Right cardiac atrium (tissue), 5 donors: ENCODE results near the gene CCDC57. TPM values are rescaled to one million over a fixed set of nuclear protein-coding genes. Genes with fewer than 3 reads are reported as not detected.

Experiments used
- ATAC-seq, 2 donors: fragments of 200-7000 bp; cut with Tn5 transposase; one replicate each; pipeline versions ENCODE4 v1.8.0 to v1.9.1; 2020; ENCODE audit warnings: moderate library complexity in 2 of 2, mild to moderate bottlenecking in 1 of 2
- DNase-seq, 3 donors: peaks; one replicate each; pipeline ENCODE4 v3.0.0-alpha.2; 2020
- H3K27ac ChIP-seq: one replicate; pipeline ENCODE4 v1.5.1; 2013; ENCODE audit warnings: mild to moderate bottlenecking, low read length, control low read depth, moderate library complexity
- H3K27me3 ChIP-seq: one replicate; pipeline ENCODE4 v1.6.1; 2013; ENCODE audit not compliant: control insufficient read depth, insufficient read depth
- H3K4me1 ChIP-seq: one replicate; pipeline ENCODE4 v1.6.1; 2013; ENCODE audit warnings: low read length; ENCODE audit not compliant: control insufficient read depth, insufficient read depth
- H3K4me3 ChIP-seq: one replicate; pipeline ENCODE4 v1.5.1; 2013; ENCODE audit warnings: low read length, control low read depth
- H3K9me3 ChIP-seq: one replicate; pipeline ENCODE4 v1.6.1; 2013; ENCODE audit warnings: low read length; ENCODE audit not compliant: control insufficient read depth
- WGBS: extraction: QIAGEN DNeasy Blood & Tissue Kit; methylation state at CpG from one replicate; pipeline ENCODE4 v1.1.7; 2013; 5-methylcytosine and 5-hydroxymethylcytosine counted together
- intact Hi-C, 4 donors: fragments of 100-400 bp; cut with DNase I; formaldehyde crosslinking; loops; one replicate each; pipeline versions ENCODE4 v1.11.0 to v1.14.0; 2022 to 2023
- polyA plus RNA-seq: library from polyadenylated mRNA; stranded (reverse); fragments of 200-250 nt; gene quantifications from one replicate; pipeline ENCODE4 v1.2.3, GENCODE V29; 2013
- total RNA-seq, 4 donors: library from RNA; stranded (reverse); fragmentation: NEBNext Ultra II Directional; extraction: Animal tissue kit (Norgen Biotek cat#: 25700); gene quantifications; one replicate each; pipeline ENCODE4 v1.2.1, GENCODE V29; 2021
- donor health status: healthy with polysubstance abuse.
- donor health status: DM: no; HTN: yes; CAD: no.
- donor health status: DM: no; HTN: no; CAD: no.
- donor health status: DM: no; HTN: yes; CAD: no; lungs with severe emphysema.
- donor health status: DM: yes; HTN: yes; CAD: no.

Gene CCDC57
- total and polyA plus RNA-seq, 5 donors = 12.1 to 17.3 (median 16.2) TPM

DNA sequence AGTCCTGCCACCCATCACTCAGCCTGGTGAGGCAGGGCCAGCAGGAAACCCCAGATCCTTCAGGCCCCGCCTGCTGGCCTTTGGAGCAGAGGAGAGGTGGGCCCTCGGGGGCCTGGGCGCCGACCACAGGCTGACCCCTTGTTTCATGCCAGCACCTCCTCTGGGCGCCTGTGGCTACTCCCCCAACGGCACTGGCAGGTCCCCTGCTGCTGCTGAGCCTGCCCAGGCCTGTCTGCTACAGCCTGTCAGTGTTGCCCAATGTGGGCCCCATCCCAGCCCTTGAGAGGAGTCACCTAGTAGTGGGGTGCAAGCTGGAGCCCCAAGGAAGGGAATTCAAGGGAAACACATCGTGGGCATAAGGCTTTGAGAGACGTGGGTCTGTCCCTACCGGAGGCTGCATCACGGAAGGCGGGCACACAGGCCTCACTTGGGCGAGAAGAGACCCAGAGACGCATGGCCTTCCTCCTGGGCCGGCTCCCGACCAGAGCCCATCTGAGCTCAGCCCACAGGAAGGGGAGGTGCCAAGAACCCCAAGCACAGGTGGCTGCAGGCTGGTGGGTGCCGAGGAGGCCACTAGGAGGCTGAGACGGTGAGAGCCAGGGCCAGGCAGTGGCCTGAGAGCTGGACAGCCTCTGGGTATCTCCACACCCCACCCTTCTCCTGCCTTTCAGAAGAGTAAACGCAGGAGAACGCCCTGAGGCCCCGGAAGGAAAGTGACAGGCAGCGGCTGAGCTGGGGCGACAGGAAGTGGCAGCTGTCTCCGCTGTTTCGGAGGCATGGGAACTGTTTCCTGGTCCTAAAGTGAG is 106.6 kb downstream of the CCDC57 start:
- H3K4me3 ChIP-seq = no peak overlapping the region
- no peaks in the 10 kb centered on the region for H3K9me3 ChIP-seq
- H3K4me1 ChIP-seq = no peaks in the 10 kb centered on the region
- H3K27me3 ChIP-seq = no peaks in the 10 kb centered on the region
- peak overlapping the region; percentile 37 for H3K27ac ChIP-seq
- intact Hi-C loops = no loop called here
- 29% methylated on average over 24 of the region's 24 CpGs for WGBS
- peak in 2 of 3 donors; percentile 49 to 61 for DNase-seq
- peak; percentile 36 to 48 for ATAC-seq

DNA sequence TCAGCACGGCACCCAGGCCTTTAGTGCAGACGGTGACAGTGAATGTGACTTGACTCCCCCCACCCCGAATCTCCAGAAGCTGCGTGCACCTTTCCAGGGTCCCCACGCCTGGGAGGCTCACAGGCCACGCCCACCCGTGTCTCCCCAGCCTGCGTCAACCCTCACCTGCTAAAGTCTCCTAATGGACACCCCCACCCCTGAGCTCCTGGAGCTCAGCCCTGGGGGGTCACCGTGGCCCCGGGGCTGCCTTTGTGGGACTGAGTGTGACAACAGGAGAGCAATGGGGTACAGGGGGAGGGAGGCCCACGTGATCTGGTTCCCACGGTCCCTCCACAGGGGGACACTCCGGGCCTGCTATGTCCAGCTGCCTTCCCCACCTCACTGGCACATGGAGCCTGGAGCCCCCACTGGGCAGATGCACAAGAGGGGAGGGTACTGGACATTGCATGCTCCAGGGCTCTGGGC is 107.2 kb downstream of the CCDC57 start:
- WGBS = 88% methylated on average over 13 of the region's 13 CpGs

DNA sequence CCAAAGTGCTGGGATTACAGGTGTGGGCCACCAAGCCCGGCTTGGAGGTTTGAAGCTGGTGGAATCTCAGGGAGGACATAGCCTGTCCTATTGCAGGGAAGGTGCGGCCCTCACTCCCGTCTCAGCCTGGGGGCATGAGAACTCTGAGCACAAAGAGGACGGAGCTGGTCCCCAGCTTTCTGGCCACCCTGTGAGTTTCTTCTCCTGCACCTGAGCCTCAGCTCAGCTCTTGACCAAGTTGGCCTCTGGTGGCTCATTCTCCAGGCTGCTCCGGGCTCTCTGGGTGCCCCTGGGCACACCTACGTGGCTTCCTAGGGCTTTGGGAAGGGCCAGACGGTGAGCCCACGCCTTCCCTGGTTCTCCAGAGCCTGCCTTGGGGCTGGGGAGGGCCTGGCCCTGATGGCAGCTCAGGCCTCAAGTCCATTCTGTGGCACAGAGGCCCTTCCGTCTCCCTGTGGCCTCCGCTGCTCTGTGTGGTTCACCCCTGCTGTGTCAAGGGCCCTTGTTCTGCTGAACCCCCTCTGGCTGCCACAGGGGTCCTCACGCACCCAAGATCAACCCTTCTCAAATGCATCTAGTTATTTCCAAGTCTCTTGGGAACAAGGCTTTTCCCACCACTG is 107.7 kb downstream of the CCDC57 start:
- DNase-seq (peak in 2 of 3 donors; percentile 41 to 47), ATAC-seq (no peak)
- no peaks in the 10 kb centered on the region for H3K9me3 ChIP-seq
- no peak overlapping the region for H3K4me3 ChIP-seq
- intact Hi-C loops = no loop called here
- H3K27me3 ChIP-seq = no peaks in the 10 kb centered on the region
- no peaks in the 10 kb centered on the region for H3K4me1 ChIP-seq
- no peak overlapping the region for H3K27ac ChIP-seq
- 96% methylated on average over 11 of the region's 11 CpGs for WGBS

More for the DNA sequence above, 107.2 kb downstream of the CCDC57 start:
- intact Hi-C loops = no loop called here
- Histone ChIP-seq H3K9me3 (no peaks in the 10 kb centered on the region), H3K27me3 (no peaks in the 10 kb centered on the region), H3K27ac (no peak overlapping the region), H3K4me1 (no peaks in the 10 kb centered on the region), H3K4me3 (no peak overlapping the region)
- ATAC-seq (no peak), DNase-seq (peak in 2 of 3 donors; percentile 40 to 61)

DNA sequence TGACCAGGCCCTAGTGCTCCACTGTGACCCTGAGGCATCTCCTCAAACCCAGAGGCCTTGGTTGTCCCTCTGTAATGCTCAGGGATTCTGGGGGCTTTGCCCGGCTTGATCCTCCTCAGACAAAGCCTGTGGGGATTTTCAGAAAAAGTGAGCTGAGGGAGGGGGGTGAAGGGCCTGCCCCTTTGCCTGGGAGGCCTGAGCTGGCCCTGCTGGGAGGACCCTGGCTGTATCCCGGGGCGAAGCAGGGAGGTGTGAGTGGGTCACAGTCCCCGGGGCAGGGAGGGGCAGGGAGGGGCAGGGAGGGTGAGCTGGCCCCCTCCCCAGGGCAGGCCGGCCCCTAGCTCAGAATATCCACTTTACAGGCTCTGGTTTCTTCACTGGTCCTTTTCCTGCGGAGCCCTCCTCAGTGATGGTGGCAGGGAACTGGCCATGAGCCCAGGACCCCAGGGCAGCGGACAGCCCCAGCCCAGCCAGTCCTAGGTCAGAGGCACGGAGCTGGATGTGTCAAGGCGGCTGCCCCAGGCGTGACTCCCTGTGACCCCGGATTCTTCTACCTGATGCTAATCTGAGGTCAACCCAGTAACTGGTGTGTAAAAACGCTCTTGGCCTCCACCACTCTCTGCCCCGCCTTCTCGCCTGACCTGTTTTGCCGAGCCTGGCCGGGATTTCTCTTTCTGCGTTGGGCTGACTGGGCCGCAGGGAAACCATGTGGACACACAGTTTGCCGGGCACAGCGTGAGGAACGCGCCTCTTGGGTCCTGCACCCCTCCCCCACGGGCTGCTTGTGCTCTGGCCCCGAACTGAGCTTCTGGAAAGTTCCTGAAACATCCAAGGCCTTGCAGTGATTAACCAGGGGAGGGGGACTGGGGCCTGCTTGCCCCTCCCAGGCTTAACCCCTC is 108.8 kb downstream of the CCDC57 start:
- Histone ChIP-seq H3K4me1 (no peaks in the 10 kb centered on the region), H3K9me3 (no peaks in the 10 kb centered on the region), H3K4me3 (no peak overlapping the region), H3K27me3 (no peaks in the 10 kb centered on the region), H3K27ac (peak overlapping the region; percentile 3)
- ATAC-seq (peak; percentile 21 to 22), DNase-seq (peak; percentile 74 to 91 (median 88))
- intact Hi-C loops = no loop called here
- WGBS = 36% methylated on average over 24 of the region's 24 CpGs

DNA sequence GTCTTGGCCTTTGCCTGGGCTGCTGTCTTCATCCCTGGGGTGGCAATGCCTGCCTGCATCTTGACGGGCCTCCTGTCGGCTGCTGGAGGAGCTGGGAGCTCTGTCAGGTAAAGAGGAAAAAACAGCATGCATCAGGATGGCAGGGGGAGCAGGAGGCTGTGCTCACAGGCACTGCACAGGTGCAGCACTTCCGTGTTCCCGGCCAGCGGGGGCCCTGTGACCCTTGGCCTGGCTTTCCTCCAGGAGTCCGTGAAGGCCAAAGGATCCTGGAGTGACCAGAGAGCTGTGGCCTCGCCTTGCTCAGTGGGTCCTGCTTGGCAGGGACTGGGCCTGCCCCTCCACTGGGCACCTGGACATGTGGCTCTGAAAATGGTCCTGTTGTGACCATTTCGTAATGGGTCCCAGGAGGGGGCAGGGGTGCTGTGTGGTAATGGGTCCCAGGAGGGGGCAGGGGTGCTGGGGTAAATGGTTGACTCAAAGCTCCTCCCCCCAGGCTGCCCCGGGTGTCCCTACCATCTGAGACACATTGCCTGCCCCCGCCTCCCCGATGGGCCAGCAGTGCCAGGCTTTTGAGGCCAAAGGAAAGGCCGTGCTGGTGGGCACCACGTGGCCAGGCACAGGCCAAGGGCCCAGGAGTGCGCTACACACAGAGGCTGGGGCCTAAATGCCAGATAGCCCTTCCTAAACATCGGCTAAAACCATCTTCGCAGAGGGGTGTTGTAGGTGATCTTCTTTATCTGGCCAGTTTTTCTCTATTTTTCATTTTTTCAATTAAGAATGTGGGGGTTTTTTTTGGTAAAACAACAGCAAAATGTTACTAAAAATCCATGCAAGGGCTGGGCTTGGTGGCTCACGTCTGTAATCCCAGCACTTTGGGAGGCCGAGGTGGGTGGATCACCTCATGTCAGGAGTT is 110.6 kb downstream of the CCDC57 start:
- ATAC-seq = no peak
- H3K4me1 ChIP-seq = peaks cover under 1% of the 10 kb centered on the region
- H3K4me3 ChIP-seq = no peak overlapping the region
- H3K9me3 ChIP-seq = no peaks in the 10 kb centered on the region
- intact Hi-C loops = no loop called here
- no peak overlapping the region for H3K27ac ChIP-seq
- H3K27me3 ChIP-seq = no peaks in the 10 kb centered on the region
- 68% methylated on average over 18 of the region's 18 CpGs for WGBS
- peak; percentile 26 to 62 (median 57) for DNase-seq

DNA sequence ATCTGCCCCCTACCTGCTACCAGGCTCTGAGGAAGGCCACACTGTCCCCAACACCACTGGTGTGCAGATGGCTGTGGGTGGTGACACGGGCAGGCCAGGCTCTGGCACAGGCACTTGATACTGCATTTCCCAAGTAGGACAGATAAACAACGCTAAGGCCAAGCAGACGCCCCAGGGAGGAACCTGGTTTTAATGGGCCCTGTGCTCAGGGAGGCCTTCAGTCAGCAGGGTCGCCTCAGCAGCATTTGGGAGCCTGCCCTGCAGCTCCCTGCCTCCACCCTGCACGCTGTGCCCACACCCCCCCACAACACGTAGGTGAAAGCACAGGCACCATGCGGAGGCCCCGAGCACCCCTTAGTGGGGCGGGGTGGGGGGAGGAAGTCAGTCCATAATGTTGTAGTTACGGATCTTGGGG is 111.3 kb downstream of the CCDC57 start:
- Histone ChIP-seq H3K27me3 (no peaks in the 10 kb centered on the region), H3K27ac (no peak overlapping the region), H3K9me3 (no peaks in the 10 kb centered on the region), H3K4me3 (no peak overlapping the region), H3K4me1 (peaks cover 6% of the 10 kb centered on the region)
- intact Hi-C loops = no loop called here
- peak in 2 of 3 donors; percentile 63 to 65 for DNase-seq
- no peak for ATAC-seq
- WGBS = 61% methylated on average over 10 of the region's 10 CpGs

DNA sequence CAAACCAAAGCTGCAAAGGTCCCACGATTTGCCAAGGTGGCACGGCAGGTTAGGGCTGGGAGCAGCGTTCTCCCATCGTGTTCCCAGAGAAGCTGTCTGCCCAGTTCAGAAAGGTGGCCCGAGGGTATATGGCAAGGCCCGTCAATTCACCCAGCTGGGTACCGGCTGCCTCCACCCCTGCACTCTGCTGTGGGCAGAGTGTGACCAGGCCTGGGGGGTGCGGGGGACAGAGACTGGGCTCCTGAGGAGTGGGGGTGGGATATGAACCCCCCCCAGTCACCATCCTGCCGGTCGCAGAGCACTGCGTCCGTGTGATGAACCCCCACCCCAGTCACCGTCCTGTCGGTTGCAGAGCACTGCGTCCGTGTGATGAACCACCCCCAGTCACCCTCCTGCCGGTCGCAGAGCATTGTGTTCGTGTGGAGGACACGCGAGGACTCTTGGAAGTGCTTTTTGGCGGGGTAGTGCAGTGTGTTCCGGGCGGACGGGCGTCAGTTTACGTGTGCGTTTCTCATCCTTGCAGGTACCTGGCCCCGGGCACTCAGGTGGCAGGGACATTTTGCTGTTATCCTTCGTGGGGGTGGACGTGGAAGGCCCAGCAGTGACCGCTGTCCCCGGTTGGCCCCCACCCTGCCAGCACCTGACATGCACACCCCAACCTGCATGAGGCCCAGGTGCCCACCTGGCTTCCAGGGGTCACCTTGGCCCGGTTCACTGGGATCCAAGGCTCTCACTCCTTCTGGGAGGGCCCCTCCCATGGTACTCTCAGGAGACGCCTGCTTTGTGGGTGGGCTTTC is 111.9 kb downstream of the CCDC57 start:
- 89% methylated on average over 35 of the region's 35 CpGs for WGBS
- Histone ChIP-seq H3K27me3 (no peaks in the 10 kb centered on the region), H3K9me3 (no peaks in the 10 kb centered on the region), H3K4me1 (peaks cover 6% of the 10 kb centered on the region), H3K27ac (no peak overlapping the region), H3K4me3 (no peak overlapping the region)
- DNase-seq (peak in 2 of 3 donors; percentile 54 to 62), ATAC-seq (no peak)
- intact Hi-C loops = no loop called here

DNA sequence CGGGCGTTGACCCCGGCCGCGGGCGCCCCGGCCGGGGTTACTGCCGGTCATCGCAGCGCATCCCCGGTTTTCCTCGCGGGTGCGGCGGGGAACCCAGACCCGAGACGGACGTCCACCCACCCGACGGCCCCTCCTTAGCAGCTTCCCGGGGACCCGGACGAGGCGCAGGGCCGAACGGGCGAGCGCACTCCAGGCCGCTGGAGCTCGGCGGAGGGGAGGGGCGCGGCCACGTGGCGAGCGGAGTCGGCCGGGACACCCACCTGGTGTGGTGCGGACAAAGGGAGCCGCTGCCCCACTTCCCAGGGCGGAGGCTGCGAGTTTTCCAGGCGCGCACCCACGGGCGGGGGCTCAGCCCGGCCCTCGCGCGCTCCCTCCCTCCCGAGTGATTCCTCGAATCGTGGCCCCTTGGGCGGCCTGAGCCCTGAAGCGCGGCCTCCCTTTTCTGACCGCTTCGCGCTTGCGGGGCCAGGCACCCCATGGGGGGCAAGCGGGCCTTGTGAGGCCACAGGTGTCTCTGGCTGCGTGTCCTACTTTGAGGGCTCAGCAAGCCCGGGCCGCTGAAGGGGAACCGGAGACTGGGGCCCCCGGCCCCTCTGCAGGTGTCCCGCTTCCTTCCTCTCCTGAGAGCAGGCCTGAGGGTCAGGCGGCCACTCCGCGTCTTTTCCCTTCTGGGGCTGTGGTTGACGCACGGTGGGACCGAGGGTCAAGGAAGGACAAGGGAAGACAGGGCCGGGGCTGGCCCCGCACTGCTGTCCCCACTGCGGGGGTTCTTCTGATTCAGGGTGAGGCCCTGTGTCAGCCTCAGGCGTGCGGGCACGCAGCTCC is 113.5 kb downstream of the CCDC57 start:
- peak; percentile 1 to 9 for ATAC-seq
- intact Hi-C loops = no loop called here
- DNase-seq = peak in 2 of 3 donors; percentile 71 to 73

More for the DNA sequence above, 113.5 kb downstream of the CCDC57 start:
- H3K4me3 ChIP-seq = peak overlapping the region; percentile 39
- peak overlapping the region; percentile 81 for H3K27ac ChIP-seq
- no peaks in the 10 kb centered on the region for H3K27me3 ChIP-seq
- peaks cover 6% of the 10 kb centered on the region for H3K4me1 ChIP-seq
- H3K9me3 ChIP-seq = no peaks in the 10 kb centered on the region
- WGBS = 18% methylated on average over 80 of the region's 80 CpGs
